Measurements from ENCODE around the gene CASR.

Gene CASR

DNA sequence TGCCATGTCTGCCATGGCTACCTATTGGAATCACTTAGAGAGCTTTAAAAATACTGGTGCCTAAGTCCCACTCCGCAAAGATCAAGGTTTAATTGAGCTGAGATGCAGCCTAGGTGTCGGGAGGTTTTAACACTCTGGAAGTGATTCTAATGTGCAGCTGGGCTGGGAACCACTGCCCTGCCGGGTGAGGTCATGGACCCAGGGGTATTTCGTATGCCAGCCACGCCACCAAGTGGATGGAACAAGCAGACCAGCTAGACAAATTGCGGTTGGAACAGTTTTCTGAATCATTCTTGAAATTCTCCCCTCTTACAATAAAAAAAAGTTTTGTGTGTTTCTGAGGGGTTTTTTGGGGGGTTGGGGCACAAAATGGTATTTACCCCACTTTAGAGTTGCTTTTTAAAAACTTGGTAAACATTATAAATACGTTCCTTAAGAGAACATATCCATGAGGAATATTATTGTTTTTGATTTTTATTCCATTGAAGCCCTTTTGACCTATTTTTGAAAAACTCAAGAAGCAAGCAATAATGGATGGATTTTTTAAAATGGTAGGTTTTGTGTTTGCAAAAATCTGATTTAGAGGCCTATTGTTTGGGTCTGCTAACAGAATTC is 75.4 kb downstream of the CASR start:
- Histone ChIP-seq H3K9me3 (ENCODE audit: control insufficient read depth, low read length) (no peaks in the 10 kb centered on the region), H3K4me1 (ENCODE audit: control insufficient read depth, insufficient read depth, low read length) (no peaks in the 10 kb centered on the region), H3K36me3 (ENCODE audit: control insufficient read depth, insufficient read depth, low read length, severe bottlenecking) (no peaks in the 10 kb centered on the region), H3K27me3 (replicated peaks; ENCODE audit: control insufficient read depth, insufficient read depth, low read length) (peaks cover 29% of the 10 kb centered on the region), H3K9ac (ENCODE audit: low read length) (no peak overlapping the region), H3K4me3 (ENCODE audit: low read length) (no peak overlapping the region)
- peak; percentile 73 for DNase-seq (ENCODE audit: low read depth)

DNA sequence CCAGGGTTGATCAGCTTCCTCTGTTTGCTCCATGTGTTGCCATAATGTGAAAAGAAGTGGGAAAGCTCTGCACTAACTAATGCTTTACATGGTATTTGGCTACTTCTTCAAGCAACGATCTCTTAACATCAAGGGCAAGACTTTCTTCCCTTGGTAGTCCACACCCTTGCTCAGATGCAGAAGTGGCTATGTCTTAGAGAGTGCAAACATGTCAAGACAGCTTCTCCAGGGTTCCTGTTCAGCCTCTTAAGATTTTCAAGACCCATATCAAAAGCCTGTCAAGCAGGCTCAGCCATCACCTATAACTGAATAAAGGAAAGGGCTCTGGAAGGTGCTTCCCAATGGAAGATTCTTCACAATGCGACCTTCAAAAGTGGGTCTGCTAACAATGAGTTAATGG is 76.7 kb downstream of the CASR start:
- no peaks in the 10 kb centered on the region for H3K4me1 ChIP-seq (ENCODE audit: control insufficient read depth, insufficient read depth, low read length)
- no peak overlapping the region for H3K9ac ChIP-seq (ENCODE audit: low read length)
- no peaks in the 10 kb centered on the region for H3K9me3 ChIP-seq (ENCODE audit: control insufficient read depth, low read length)
- peaks cover 37% of the 10 kb centered on the region for H3K27me3 ChIP-seq (replicated peaks; ENCODE audit: control insufficient read depth, insufficient read depth, low read length)
- H3K4me3 ChIP-seq (ENCODE audit: low read length), result no peak overlapping the region
- no peak for DNase-seq (ENCODE audit: low read depth)
- H3K36me3 ChIP-seq (ENCODE audit: control insufficient read depth, insufficient read depth, low read length, severe bottlenecking), result no peaks in the 10 kb centered on the region

DNA sequence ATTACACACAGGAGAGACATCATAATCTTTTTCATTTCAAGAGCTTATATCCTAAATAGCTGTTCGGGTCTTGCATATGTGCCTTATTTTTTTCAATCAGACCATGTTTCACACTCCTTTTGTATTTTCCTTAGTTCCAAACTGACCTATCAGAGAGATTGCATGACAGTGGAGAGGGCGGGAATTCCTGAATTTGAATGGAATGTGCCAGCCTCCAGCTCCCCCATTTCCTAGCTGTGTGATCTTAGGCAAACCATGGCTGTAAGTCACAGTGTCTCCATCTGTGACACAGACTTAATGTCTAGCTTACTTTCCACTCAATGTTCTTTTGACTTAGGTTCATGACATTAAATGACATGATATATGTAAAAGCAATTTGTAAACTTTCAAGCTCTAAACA is 79.6 kb downstream of the CASR start:
- no peak for DNase-seq (ENCODE audit: low read depth)
- no peaks in the 10 kb centered on the region for H3K4me1 ChIP-seq (ENCODE audit: control insufficient read depth, insufficient read depth, low read length)
- peaks cover 40% of the 10 kb centered on the region for H3K27me3 ChIP-seq (replicated peaks; ENCODE audit: control insufficient read depth, insufficient read depth, low read length)
- H3K4me3 ChIP-seq (ENCODE audit: low read length), result no peak overlapping the region
- H3K9ac ChIP-seq (ENCODE audit: low read length), result no peak overlapping the region
- H3K9me3 ChIP-seq (ENCODE audit: control insufficient read depth, low read length), result no peaks in the 10 kb centered on the region
- H3K36me3 ChIP-seq (ENCODE audit: control insufficient read depth, insufficient read depth, low read length, severe bottlenecking), result no peaks in the 10 kb centered on the region

DNA sequence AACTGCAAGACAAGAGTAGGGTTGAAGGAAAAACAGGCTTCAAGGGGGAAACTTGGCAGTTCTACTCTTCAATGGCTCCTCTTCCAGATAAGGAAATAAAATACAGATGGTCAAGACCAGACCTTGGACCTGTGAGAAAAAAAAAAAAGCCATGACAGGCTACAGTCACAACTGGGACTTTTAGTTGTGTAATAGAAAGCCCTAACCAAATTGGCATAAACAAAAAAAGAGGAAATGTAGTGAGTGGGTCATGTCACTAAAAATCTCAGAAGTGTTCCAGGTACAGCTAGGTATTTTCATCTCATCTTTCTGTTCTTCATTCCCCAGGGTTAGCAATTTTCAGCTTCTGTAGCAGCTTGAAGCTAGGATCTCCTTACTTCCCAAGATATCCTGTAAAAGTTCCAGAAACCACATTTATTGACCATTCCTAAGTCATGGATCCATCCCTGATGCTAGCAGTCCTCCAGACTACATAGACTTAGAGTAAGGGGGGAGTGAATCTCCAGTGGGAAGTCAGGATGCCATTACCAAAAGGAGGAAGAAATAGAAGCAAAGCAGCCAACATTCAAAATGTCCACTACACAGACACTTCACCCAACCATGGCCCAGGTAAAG is 80.6 kb downstream of the CASR start:
- H3K27me3 ChIP-seq (replicated peaks; ENCODE audit: control insufficient read depth, insufficient read depth, low read length), result peaks cover 40% of the 10 kb centered on the region
- no peak overlapping the region for H3K4me3 ChIP-seq (ENCODE audit: low read length)
- H3K36me3 ChIP-seq (ENCODE audit: control insufficient read depth, insufficient read depth, low read length, severe bottlenecking), result no peaks in the 10 kb centered on the region
- no peaks in the 10 kb centered on the region for H3K9me3 ChIP-seq (ENCODE audit: control insufficient read depth, low read length)
- no peak for DNase-seq (ENCODE audit: low read depth)
- H3K4me1 ChIP-seq (ENCODE audit: control insufficient read depth, insufficient read depth, low read length), result no peaks in the 10 kb centered on the region
- no peak overlapping the region for H3K9ac ChIP-seq (ENCODE audit: low read length)

DNA sequence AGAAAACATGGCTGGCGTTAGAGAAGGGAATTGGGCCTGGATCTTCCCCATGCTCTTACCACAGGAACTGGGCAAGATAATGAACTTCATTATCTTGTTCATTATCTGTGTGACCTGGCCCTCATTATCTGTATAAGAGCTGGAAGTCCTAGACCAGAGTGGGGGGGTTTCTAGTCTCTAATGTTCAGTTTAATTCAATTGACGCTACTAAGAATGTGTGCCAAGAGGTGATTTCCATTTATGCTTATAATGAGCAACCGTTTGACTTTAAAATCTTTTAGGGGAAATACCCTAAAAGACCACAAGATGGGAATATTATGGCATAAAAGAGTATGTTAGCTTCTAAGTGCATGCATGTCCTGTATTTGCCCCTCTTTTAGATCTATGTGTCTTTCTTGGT is 82.5 kb downstream of the CASR start:
- H3K9me3 ChIP-seq (ENCODE audit: control insufficient read depth, low read length), result no peaks in the 10 kb centered on the region

DNA sequence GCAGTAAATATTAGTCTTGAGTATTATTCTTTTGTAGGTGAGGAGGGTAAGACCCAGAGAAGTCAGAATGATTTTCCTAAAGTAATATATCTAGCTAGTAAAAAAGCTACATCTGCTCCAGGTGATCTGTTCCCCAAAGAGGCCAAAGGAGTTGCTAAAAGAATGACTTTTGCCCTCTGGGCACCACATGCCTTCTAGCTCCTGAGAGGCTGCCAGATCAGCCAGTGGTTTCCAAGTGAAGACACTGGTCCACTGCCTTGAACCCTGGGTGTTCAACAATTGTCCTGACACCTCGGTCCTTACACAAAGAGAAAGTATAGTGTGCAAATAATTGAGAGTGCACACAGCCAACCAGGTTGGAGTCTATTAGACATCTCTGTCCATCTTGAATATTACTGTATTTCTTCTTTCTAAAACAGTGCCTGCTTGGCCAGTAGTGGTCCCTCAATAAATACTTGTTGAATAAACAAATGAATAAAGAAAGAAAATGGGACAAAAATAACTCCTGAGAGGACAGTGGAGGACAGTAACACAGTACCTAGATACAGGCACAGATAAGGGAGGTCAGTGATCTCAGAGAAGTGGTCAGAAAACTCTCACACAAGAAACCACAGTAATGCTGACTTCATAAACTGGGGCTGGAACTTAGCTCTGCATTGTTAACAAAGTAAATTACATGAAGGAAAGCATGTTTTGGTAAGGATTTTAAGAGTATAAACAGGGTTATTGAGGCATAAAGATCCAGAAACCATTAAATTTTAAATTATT is 85.0 kb downstream of the CASR start:
- H3K9me3 ChIP-seq (ENCODE audit: control insufficient read depth, low read length), result no peaks in the 10 kb centered on the region
- no peaks in the 10 kb centered on the region for H3K4me1 ChIP-seq (ENCODE audit: control insufficient read depth, insufficient read depth, low read length)
- no peak for DNase-seq (ENCODE audit: low read depth)
- H3K27me3 ChIP-seq (replicated peaks; ENCODE audit: control insufficient read depth, insufficient read depth, low read length), result peaks cover 14% of the 10 kb centered on the region
- H3K4me3 ChIP-seq (ENCODE audit: low read length), result no peak overlapping the region
- H3K9ac ChIP-seq (ENCODE audit: low read length), result no peak overlapping the region
- H3K36me3 ChIP-seq (ENCODE audit: control insufficient read depth, insufficient read depth, low read length, severe bottlenecking), result no peaks in the 10 kb centered on the region

More for the DNA sequence above, 82.5 kb downstream of the CASR start:
- DNase-seq (ENCODE audit: low read depth), result no peak
- H3K4me3 ChIP-seq (ENCODE audit: low read length), result no peak overlapping the region
- no peak overlapping the region for H3K9ac ChIP-seq (ENCODE audit: low read length)
- no peaks in the 10 kb centered on the region for H3K36me3 ChIP-seq (ENCODE audit: control insufficient read depth, insufficient read depth, low read length, severe bottlenecking)
- H3K4me1 ChIP-seq (ENCODE audit: control insufficient read depth, insufficient read depth, low read length), result no peaks in the 10 kb centered on the region
- H3K27me3 ChIP-seq (replicated peaks; ENCODE audit: control insufficient read depth, insufficient read depth, low read length), result peaks cover 38% of the 10 kb centered on the region

DNA sequence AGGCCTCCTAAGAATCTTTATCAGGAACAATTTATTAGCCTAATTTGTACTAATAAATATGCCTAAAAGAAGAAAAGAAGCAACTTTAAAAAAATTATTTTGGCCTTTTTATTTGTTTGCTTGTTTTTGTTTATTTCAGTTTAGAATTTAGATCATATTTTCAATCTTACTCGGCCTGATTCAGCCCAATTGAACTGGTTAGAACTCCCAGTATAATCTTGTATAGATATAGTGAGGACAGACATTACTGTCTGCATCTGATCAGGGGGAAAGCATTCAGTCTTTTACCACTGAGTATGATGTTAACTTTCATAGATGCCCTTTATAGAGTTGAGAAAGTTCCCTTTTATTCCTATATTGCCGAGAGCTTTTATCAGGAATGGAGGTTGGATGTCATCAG is 85.6 kb downstream of the CASR start:
- H3K9ac ChIP-seq (ENCODE audit: low read length), result no peak overlapping the region
- no peak overlapping the region for H3K4me3 ChIP-seq (ENCODE audit: low read length)
- H3K4me1 ChIP-seq (ENCODE audit: control insufficient read depth, insufficient read depth, low read length), result no peaks in the 10 kb centered on the region
- no peaks in the 10 kb centered on the region for H3K9me3 ChIP-seq (ENCODE audit: control insufficient read depth, low read length)
- no peak for DNase-seq (ENCODE audit: low read depth)
- peaks cover 10% of the 10 kb centered on the region for H3K27me3 ChIP-seq (replicated peaks; ENCODE audit: control insufficient read depth, insufficient read depth, low read length)
- no peaks in the 10 kb centered on the region for H3K36me3 ChIP-seq (ENCODE audit: control insufficient read depth, insufficient read depth, low read length, severe bottlenecking)

DNA sequence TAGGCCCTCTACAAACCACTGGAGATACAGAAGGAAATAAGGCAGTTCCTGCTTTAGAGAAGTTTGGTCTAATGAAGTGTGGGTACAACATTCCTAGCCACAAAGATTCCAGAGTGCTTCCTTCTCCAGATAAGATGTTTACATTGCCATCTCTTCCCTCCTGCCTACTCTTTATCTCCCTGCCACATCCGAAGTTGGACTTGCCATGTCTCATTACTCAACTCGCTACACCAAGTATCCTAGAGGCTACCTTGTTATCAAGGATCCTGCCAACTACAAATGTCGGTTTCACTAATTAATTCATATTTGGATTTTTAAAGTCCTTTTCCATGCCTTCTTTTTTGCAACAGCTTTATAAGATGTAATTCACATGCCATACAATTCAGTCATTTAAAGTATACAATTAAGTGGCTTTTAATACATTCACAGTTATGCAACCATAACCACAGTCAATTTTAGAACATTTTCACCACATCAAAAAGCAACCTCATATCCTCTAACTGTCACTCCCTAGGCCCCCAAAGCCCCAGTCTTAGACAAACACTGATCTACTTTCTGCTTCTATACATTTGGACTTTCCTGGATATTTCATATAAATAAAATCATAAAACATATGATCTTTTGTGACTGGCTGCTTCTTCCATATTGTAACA is 87.9 kb downstream of the CASR start:
- Histone ChIP-seq H3K9me3 (ENCODE audit: control insufficient read depth, low read length) (no peaks in the 10 kb centered on the region), H3K36me3 (ENCODE audit: control insufficient read depth, insufficient read depth, low read length, severe bottlenecking) (no peaks in the 10 kb centered on the region), H3K27me3 (replicated peaks; ENCODE audit: control insufficient read depth, insufficient read depth, low read length) (no peaks in the 10 kb centered on the region), H3K4me1 (ENCODE audit: control insufficient read depth, insufficient read depth, low read length) (no peaks in the 10 kb centered on the region), H3K4me3 (ENCODE audit: low read length) (no peak overlapping the region), H3K9ac (ENCODE audit: low read length) (no peak overlapping the region)
- no peak for DNase-seq (ENCODE audit: low read depth)

DNA sequence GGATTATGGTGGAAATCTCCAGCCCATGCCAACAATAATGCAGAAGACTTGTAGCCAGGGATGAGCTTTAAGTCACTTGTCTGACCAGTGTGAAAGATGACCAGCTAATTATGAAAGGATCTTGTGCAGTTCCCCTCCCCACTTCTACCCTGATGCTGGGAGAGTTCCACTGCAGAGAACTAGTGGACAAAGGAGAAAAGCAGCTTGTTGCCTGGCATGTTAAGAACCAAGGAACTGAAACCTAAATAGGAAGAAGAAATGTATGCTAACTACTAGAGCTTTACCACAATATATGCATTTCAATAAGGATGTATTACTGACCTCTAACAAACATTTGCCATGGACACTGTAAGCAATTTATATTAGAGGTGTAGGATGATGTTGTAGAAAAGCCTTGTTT is 89.4 kb downstream of the CASR start:
- Histone ChIP-seq H3K36me3 (ENCODE audit: control insufficient read depth, insufficient read depth, low read length, severe bottlenecking) (no peaks in the 10 kb centered on the region), H3K9me3 (ENCODE audit: control insufficient read depth, low read length) (no peaks in the 10 kb centered on the region), H3K9ac (ENCODE audit: low read length) (no peak overlapping the region), H3K27me3 (replicated peaks; ENCODE audit: control insufficient read depth, insufficient read depth, low read length) (peaks cover 10% of the 10 kb centered on the region), H3K4me1 (ENCODE audit: control insufficient read depth, insufficient read depth, low read length) (no peaks in the 10 kb centered on the region), H3K4me3 (ENCODE audit: low read length) (no peak overlapping the region)
- no peak for DNase-seq (ENCODE audit: low read depth)

DNA sequence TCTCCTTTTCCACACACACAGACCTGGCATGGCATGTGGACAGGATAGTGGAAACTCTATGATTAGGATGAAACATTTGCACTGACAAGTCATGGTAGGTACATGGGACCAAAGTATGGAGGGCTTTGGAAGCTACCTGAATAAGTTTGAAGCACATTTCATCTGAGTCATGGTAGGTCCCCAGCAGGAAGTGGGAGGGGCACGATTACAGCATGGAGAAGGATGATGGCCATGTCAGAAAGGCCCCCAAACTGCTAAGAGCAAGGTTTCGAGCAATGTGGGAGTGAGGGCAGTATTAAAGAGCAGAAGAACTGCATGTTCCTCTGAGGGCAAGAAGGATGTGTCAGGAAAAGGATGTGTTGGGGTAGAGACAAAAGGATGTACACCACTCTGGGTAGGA is 90.0 kb downstream of the CASR start:
- Histone ChIP-seq H3K9me3 (ENCODE audit: control insufficient read depth, low read length) (no peaks in the 10 kb centered on the region), H3K9ac (ENCODE audit: low read length) (no peak overlapping the region), H3K4me3 (ENCODE audit: low read length) (no peak overlapping the region), H3K4me1 (ENCODE audit: control insufficient read depth, insufficient read depth, low read length) (no peaks in the 10 kb centered on the region), H3K27me3 (replicated peaks; ENCODE audit: control insufficient read depth, insufficient read depth, low read length) (peaks cover 14% of the 10 kb centered on the region), H3K36me3 (ENCODE audit: control insufficient read depth, insufficient read depth, low read length, severe bottlenecking) (no peaks in the 10 kb centered on the region)
- DNase-seq (ENCODE audit: low read depth), result no peak

DNA sequence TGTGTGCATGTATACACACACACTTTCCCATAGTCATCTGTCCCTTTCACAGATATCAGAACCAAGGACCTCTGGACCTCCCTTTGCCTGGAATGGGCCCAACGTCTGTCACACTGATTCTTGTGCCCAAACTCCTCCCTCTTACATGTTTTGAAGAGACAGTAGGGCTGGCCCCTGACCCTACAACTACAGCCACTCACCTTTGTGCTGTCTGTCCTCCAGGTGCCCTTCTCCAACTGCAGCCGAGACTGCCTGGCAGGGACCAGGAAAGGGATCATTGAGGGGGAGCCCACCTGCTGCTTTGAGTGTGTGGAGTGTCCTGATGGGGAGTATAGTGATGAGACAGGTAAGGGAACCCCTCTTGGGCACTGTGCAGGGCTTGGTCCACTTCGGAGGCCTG is 98.4 kb downstream of the CASR start:
- Histone ChIP-seq H3K4me1 (ENCODE audit: control insufficient read depth, insufficient read depth, low read length) (no peaks in the 10 kb centered on the region), H3K36me3 (ENCODE audit: control insufficient read depth, insufficient read depth, low read length, severe bottlenecking) (no peaks in the 10 kb centered on the region), H3K27me3 (replicated peaks; ENCODE audit: control insufficient read depth, insufficient read depth, low read length) (peaks cover 25% of the 10 kb centered on the region), H3K9ac (ENCODE audit: low read length) (no peak overlapping the region), H3K9me3 (ENCODE audit: control insufficient read depth, low read length) (no peaks in the 10 kb centered on the region), H3K4me3 (ENCODE audit: low read length) (no peak overlapping the region)
- no peak for DNase-seq (ENCODE audit: low read depth)
